HTR-8/SVneo (cell line): Measurements from ENCODE around the gene MECR.
A peak's percentile ranks its signal among the peaks of the same experiment; 100 is the strongest.
"Not testable (repeated sequence)": the region's sequence is repeated elsewhere in the genome, so short reads cannot be mapped to it uniquely, and the experiment has no call there.

ENCODE experiments used
- DNase-seq: peaks from one replicate; pipeline ENCODE4 v3.0.0; 2011; ENCODE audit warnings: low spot score, mixed read lengths; ENCODE audit not compliant: insufficient read length
- FAIRE-seq: peaks from 2 replicates; lab custom pipeline; 2011; peaks lifted over from hg19 to GRCh38; lab: Jason Lieb, UNC

Gene MECR

GRCh38 chr1:29237129-29237821 is 6.5 kb upstream of the MECR start:
- no peak for FAIRE-seq
- peak; percentile 29 for DNase-seq

- FAIRE-seq = peak; percentile 91
- no peak for DNase-seq
Measured at GRCh38 chr1:29236712-29237128, 6.0 kb upstream of the MECR start.

- FAIRE-seq (peak; percentile 77), DNase-seq (peak; percentile 72)
Measured at GRCh38 chr1:29235955-29236711, 5.4 kb upstream of the MECR start, which contains the start of gene PTPRU. Gene PTPRU, plus strand, starts transcription at chr1:29236522. Its CDS starts 123 bp downstream, at chr1:29236645.

- FAIRE-seq, DNase-seq: not testable (repeated sequence)
Measured at GRCh38 chr1:29234881-29235280, 4.1 kb upstream of the MECR start.

GRCh38 chr1:29234471-29234870 is 3.7 kb upstream of the MECR start:
- DNase-seq (no peak), FAIRE-seq (no peak)

GRCh38 chr1:29233693-29234092 is 3.0 kb upstream of the MECR start:
- DNase-seq (no peak), FAIRE-seq (no peak)

GRCh38 chr1:29232387-29232786 is 1.7 kb upstream of the MECR start:
- DNase-seq = no peak
- FAIRE-seq = no peak

- DNase-seq = no peak
- FAIRE-seq = no peak
Measured at GRCh38 chr1:29230204-29230552, 556 bp downstream of the MECR start.

GRCh38 chr1:29227511-29227910 is 3.2 kb downstream of the MECR start:
- FAIRE-seq = no peak
- no peak for DNase-seq

GRCh38 chr1:29225361-29225760 is 5.4 kb downstream of the MECR start:
- FAIRE-seq = no peak
- no peak for DNase-seq

- DNase-seq (no peak), FAIRE-seq (no peak)
Measured at GRCh38 chr1:29224356-29224837, 6.3 kb downstream of the MECR start.

GRCh38 chr1:29223521-29223920 is 7.2 kb downstream of the MECR start:
- FAIRE-seq (no peak), DNase-seq (no peak)

- FAIRE-seq (no peak), DNase-seq (no peak)
Measured at GRCh38 chr1:29222686-29223085, 8.0 kb downstream of the MECR start.

GRCh38 chr1:29222260-29222659 is 8.5 kb downstream of the MECR start:
- DNase-seq, FAIRE-seq: not testable (repeated sequence)

GRCh38 chr1:29221296-29221695 is 9.4 kb downstream of the MECR start:
- FAIRE-seq = no peak
- DNase-seq = no peak

GRCh38 chr1:29218223-29218622 is 12.5 kb downstream of the MECR start:
- FAIRE-seq = no peak
- DNase-seq = no peak

- FAIRE-seq = no peak
Measured at GRCh38 chr1:29217633-29218032, 13.1 kb downstream of the MECR start.

GRCh38 chr1:29213055-29213454 is 17.7 kb downstream of the MECR start:
- FAIRE-seq (no peak), DNase-seq (no peak)

More at GRCh38 chr1:29217633-29218032, 13.1 kb downstream of the MECR start:
- DNase-seq = no peak

- FAIRE-seq = no peak
Measured at GRCh38 chr1:29211086-29212030, 19.4 kb downstream of the MECR start.

More at GRCh38 chr1:29211086-29212030, 19.4 kb downstream of the MECR start:
- DNase-seq = no peak
